HUES6 (cell line): ENCODE results near the gene MPZ.

Experiments
- H3K27ac ChIP-seq: 2 replicates; pipeline ENCODE4 v1.7.0; 2013; ENCODE audit warnings: low read depth, mild to moderate bottlenecking, low read length, inconsistent platforms
- H3K27me3 ChIP-seq: 2 replicates; pipeline ENCODE4 v1.6.1; 2013; ENCODE audit warnings: low read length; ENCODE audit not compliant: control insufficient read depth, insufficient read depth
- H3K36me3 ChIP-seq: 2 replicates; pipeline ENCODE4 v1.6.1; 2013; ENCODE audit warnings: low read length; ENCODE audit not compliant: control insufficient read depth, insufficient read depth
- H3K4me1 ChIP-seq: 2 replicates; pipeline ENCODE4 v1.6.1; 2013; ENCODE audit warnings: low read length; ENCODE audit not compliant: control insufficient read depth, insufficient read depth
- H3K4me3 ChIP-seq: 2 replicates; pipeline ENCODE4 v1.5.1; 2013; ENCODE audit warnings: low read depth, low read length
- H3K9ac ChIP-seq: one replicate; pipeline ENCODE4 v1.6.1; 2013; ENCODE audit warnings: mild to moderate bottlenecking, low read length
- H3K9me3 ChIP-seq: 2 replicates; pipeline ENCODE4 v1.6.1; 2013; ENCODE audit warnings: low read depth, low read length; ENCODE audit not compliant: control insufficient read depth, insufficient read depth

MPZ gene

DNA sequence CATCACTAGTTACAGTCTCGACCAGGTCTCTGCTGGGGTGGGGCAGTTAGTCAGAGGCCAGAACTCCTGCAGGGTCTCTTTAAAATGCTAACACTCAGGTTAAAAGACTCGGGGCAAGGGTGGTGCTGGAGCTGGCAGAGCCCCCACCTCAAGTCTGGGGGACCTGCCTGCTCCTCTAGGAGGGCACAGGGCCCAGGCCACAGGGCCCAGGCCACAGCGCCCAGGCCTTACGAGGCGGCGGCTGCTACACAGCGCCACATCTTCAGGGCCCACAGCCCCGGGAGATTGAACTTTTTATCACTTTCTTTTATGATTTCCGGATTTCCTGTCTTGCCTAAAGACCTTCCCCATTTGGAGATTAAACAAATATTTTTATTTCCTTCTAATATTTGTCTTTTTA lies 10.4 kb downstream of the MPZ start:
- Histone ChIP-seq H3K9ac (no peak overlapping the region), H3K4me3 (no peak overlapping the region), H3K9me3 (no peaks in the 10 kb centered on the region), H3K4me1 (peaks cover 8% of the 10 kb centered on the region; the same call in 1 of the 2 replicates), H3K27ac (no peak overlapping the region), H3K27me3 (no peaks in the 10 kb centered on the region), H3K36me3 (no peaks in the 10 kb centered on the region)

DNA sequence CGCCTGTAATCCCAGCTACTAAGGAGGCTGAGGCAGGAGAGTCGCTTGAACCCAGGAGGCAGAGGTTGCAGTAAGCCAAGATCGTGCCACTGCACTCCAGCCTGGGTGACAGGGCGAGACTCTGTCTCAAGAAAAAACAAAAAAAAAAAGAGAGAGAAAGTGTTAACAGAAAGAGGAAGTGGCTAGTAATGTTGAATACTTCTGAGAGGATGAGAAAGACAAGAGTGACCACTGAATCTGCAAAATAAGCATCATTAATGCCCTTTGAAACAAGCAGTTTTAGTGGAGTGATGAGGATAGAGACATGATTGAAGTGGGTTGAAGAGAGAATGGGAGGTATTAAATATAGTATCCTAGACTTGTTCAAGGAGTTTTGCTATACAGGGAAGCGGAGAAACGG lies 11.7 kb downstream of the MPZ start:
- no peaks in the 10 kb centered on the region for H3K27me3 ChIP-seq
- H3K4me3 ChIP-seq: no peak overlapping the region
- no peaks in the 10 kb centered on the region for H3K36me3 ChIP-seq
- H3K9ac ChIP-seq: no peak overlapping the region
- no peaks in the 10 kb centered on the region for H3K9me3 ChIP-seq
- no peak overlapping the region for H3K27ac ChIP-seq
- H3K4me1 ChIP-seq: no peaks in the 10 kb centered on the region

DNA sequence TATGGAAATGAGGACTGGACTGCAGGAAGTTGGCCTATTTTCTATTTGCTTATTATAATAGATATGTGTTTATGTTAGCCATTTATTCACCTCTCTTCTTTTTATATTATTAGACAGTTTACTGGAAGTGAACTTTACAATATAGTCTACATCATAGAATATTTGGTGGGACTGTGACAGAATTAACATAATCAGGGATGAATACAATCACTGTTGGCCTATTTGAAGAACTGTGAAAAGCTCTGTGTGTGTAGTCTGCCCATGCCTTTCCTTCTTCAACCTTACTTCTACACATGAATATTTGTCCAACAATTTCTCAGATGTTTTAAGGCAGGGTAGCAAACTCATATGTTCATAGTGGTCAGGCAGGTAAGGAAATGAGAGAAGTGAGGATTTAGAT lies 12.4 kb downstream of the MPZ start:
- no peak overlapping the region for H3K27ac ChIP-seq
- no peaks in the 10 kb centered on the region for H3K4me1 ChIP-seq
- H3K9me3 ChIP-seq: no peaks in the 10 kb centered on the region
- no peaks in the 10 kb centered on the region for H3K36me3 ChIP-seq
- H3K27me3 ChIP-seq: no peaks in the 10 kb centered on the region
- H3K4me3 ChIP-seq: no peak overlapping the region
- H3K9ac ChIP-seq: no peak overlapping the region

DNA sequence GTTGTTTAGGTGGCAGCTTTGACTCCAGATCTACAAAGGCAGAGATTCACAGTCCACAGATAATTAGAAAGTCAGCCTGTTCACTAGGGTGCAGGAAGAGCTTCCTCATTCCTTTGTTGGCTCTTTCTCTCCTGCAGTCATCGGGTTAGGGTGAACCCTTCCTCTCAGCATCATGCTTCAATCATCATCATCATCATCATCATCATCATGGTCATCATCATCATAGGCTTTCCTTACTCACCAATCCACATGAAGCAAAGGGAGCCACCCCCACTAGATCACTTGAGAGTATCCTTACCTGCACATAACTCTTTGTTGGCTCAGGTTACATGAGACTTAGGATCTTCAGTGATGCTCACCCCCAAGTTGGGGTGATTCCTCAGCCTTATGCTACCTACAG lies 19.0 kb downstream of the MPZ start:
- H3K9me3 ChIP-seq: no peaks in the 10 kb centered on the region
- H3K9ac ChIP-seq: no peak overlapping the region
- H3K36me3 ChIP-seq: no peaks in the 10 kb centered on the region

DNA sequence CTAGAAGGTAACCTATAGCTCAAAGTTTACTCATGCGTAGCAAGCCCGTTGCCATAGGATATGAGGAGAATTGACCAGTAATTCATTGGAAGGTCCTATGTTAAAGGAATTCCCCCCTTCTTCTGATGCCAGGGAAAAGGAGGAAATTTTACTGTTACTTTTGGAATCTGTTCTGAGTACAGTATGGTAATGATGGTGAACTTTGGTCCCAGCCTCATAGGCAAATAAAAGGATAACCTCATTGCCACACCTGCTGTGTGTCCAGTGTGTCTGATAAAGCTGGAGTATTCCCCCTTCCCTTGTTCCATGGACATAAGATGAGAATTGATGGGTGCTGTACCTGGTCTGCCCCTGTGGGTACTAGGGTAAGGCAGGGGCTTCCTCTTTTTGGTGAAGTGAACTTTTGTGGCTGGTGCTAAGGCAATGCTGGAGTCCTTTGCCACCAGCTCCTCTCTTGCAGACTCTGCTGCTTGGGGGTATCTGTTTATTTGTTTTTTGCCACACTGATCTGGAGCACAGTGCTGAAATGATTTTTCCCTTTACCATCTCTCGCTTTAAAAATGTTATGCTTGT lies 22.2 kb downstream of the MPZ start:
- Histone ChIP-seq H3K9me3 (no peaks in the 10 kb centered on the region), H3K4me3 (no peak overlapping the region), H3K27me3 (peaks cover 7% of the 10 kb centered on the region), H3K4me1 (peaks cover 8% of the 10 kb centered on the region; the same call in 1 of the 2 replicates), H3K27ac (no peak overlapping the region), H3K36me3 (no peaks in the 10 kb centered on the region), H3K9ac (no peak overlapping the region)

More for the DNA sequence above, 19.0 kb downstream of the MPZ start:
- Histone ChIP-seq H3K27ac (no peak overlapping the region), H3K4me1 (peaks cover 2% of the 10 kb centered on the region; the same call in 1 of the 2 replicates), H3K27me3 (no peaks in the 10 kb centered on the region), H3K4me3 (no peak overlapping the region)

DNA sequence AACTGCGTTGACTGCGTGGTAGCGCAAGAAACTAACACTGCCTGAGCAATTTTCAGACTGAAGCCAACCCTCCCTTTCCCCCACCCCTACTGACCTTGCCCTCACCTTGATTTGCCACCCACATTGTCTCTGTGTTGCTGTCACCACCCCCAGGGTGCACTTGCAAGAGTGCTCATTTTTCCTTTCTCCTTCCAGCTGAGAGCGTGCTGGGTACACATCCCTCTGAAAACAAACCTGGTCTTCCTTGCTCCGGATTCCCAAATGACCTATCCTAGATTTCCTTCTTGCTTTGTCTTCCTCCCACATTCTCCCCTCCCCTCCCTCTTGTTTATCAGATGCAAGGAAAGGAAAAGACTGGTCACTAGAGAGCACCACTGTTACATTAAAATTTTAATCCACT lies 24.2 kb downstream of the MPZ start:
- Histone ChIP-seq H3K27ac (no peak overlapping the region), H3K27me3 (peaks cover 7% of the 10 kb centered on the region), H3K9me3 (no peaks in the 10 kb centered on the region), H3K9ac (no peak overlapping the region), H3K4me3 (no peak overlapping the region), H3K36me3 (no peaks in the 10 kb centered on the region), H3K4me1 (peaks cover 6% of the 10 kb centered on the region; the same call in 1 of the 2 replicates)

DNA sequence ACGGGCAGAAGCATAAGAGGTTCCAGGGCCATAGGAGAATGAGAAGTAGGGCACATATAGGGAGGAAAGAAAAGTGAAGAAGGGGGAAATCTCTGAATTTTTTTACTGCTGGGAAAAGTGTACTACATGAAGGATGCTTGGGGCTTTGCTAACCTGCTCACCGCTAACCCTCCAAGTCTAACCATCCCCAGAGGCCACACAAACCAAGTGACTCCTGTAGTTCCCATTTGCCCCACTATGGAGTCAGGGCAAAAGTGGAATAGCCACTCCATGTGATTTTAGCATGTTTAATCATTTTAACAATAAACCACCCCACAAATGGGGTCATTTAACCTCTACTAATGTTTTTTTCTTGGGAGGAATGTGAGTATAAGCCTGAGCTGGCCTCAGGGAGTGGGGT lies 24.7 kb downstream of the MPZ start:
- no peak overlapping the region for H3K9ac ChIP-seq

DNA sequence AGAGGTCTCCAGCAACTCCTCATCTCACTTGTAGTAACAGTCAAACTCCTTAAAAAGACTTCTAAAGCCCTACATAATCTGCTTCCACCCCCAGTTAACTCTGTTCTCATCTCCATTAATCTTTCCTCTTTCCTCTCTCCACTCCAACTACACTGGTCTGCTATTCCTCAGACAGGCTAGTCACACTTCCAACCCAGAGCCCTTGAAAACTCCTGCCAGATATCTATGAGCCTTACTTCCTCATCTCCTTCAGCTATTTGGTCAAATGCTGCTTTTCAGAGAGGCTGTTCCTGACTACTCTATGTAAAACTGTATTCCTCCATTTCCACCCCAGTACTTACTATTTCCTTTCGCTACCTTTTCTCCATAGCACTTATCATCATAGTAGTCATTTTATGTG lies 26.8 kb downstream of the MPZ start:
- no peak overlapping the region for H3K9ac ChIP-seq
- H3K36me3 ChIP-seq: no peaks in the 10 kb centered on the region
- H3K27me3 ChIP-seq: peaks cover 7% of the 10 kb centered on the region
- H3K4me3 ChIP-seq: no peak overlapping the region
- H3K27ac ChIP-seq: no peak overlapping the region
- no peaks in the 10 kb centered on the region for H3K9me3 ChIP-seq
- H3K4me1 ChIP-seq: peaks cover 6% of the 10 kb centered on the region; the same call in 1 of the 2 replicates

More for the DNA sequence above, 24.7 kb downstream of the MPZ start:
- H3K9me3 ChIP-seq: no peaks in the 10 kb centered on the region
- H3K4me3 ChIP-seq: no peak overlapping the region
- H3K27me3 ChIP-seq: peaks cover 7% of the 10 kb centered on the region
- H3K27ac ChIP-seq: no peak overlapping the region
- H3K4me1 ChIP-seq: peaks cover 6% of the 10 kb centered on the region; the same call in 1 of the 2 replicates
- no peaks in the 10 kb centered on the region for H3K36me3 ChIP-seq

DNA sequence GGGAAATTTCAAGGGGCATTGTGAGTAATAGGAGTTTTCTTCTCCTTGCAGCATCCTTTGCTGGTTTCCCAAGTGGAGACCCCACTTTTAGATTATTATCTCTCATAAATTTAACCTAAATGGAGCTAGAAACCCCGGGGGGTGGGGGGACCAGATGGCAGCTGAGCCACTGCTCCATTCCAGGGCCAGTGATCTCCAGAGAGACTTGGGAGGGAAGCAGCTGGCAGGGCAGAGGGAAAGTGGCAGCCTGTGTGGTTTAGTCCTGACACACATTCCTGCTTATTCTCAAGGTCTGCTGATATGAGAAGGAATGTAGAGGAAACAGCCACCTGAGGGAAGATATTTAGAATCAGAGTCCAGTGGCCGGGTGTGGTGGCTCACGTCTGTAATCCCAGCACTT lies 34.9 kb downstream of the MPZ start:
- peaks cover 6% of the 10 kb centered on the region; the same call in 1 of the 2 replicates for H3K27me3 ChIP-seq
- H3K4me1 ChIP-seq: no peaks in the 10 kb centered on the region
- no peak overlapping the region for H3K9ac ChIP-seq
- H3K27ac ChIP-seq: no peak overlapping the region
- H3K4me3 ChIP-seq: no peak overlapping the region
- H3K36me3 ChIP-seq: no peaks in the 10 kb centered on the region
- no peaks in the 10 kb centered on the region for H3K9me3 ChIP-seq

DNA sequence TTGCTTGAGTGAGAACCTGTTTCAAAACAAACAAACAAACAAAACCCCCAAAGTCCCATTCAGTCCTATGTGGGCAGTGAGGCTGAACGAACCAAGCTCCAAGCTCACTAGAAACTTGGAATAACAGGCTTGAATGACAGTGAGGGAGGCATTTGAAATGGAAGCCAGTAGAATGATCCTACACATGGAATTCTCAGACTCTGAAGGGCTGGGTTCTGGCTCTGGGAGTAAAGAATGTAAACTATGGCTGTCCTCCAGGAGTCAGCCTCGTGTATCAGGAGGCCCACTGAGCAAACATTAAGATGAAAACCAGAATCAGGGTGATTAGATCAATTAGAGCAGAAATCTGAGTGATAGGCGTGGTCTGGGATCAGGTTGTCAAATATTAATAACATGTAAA lies 36.4 kb downstream of the MPZ start:
- Histone ChIP-seq H3K36me3 (no peaks in the 10 kb centered on the region), H3K27me3 (peaks cover 6% of the 10 kb centered on the region; the same call in 1 of the 2 replicates), H3K4me3 (no peak overlapping the region), H3K27ac (no peak overlapping the region), H3K9me3 (no peaks in the 10 kb centered on the region), H3K9ac (no peak overlapping the region), H3K4me1 (no peaks in the 10 kb centered on the region)

DNA sequence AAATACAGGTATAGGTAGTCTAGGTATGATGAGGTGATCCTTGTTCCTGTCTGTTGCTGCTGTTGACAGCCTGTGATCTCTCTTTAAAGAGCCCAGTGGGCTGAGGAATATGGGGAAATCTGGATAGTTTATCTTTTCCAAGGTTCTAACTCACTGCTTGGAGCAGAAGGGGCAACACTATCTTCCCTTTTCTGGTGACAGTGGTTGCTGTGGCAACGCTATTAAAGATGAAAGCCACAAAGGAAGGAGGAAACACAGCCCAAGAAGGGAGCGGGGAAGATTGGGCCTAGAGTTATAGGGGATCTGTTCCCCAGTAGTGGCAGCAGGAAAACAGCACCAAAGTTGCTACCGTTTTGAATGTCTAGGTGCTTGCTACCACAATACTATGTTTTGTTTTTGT lies 42.4 kb downstream of the MPZ start:
- no peaks in the 10 kb centered on the region for H3K27me3 ChIP-seq
- H3K9ac ChIP-seq: no peak overlapping the region
- no peaks in the 10 kb centered on the region for H3K9me3 ChIP-seq
- H3K36me3 ChIP-seq: no peaks in the 10 kb centered on the region
- H3K27ac ChIP-seq: no peak overlapping the region
- H3K4me3 ChIP-seq: no peak overlapping the region
- peaks cover 11% of the 10 kb centered on the region for H3K4me1 ChIP-seq
